Testis (tissue), 3 donors: ENCODE data around the gene HNRNPA2B1. TPM values are rescaled to one million over a fixed set of nuclear protein-coding genes. Genes with fewer than 3 reads are reported as not detected.
"Not testable (repeated sequence)": the region's sequence is repeated elsewhere in the genome, so short reads cannot be mapped to it uniquely, and the experiment has no call there.

Experiments used
- DNase-seq: peaks from one replicate; pipeline ENCODE4 v3.0.0-alpha.2; 2019
- H3K27ac ChIP-seq, 2 donors: fragments of 200-600 bp; sonication (generic); one replicate each; pipeline ENCODE4 v1.5.1; 2019
- H3K27me3 ChIP-seq: fragments of 200-600 bp; sonication (generic); one replicate; pipeline ENCODE4 v1.5.1; 2019
- H3K36me3 ChIP-seq: fragments of 200-600 bp; sonication (generic); one replicate; pipeline ENCODE4 v1.5.1; 2017; ENCODE audit warnings: low read depth; ENCODE audit errors: missing control alignments
- H3K4me1 ChIP-seq: fragments of 200-600 bp; sonication (generic); one replicate; pipeline ENCODE4 v1.5.1; 2019
- H3K4me3 ChIP-seq, 2 donors: fragments of 200-600 bp; sonication (generic); one replicate each; pipeline ENCODE4 v1.5.1; 2017 to 2019
- H3K9me3 ChIP-seq: fragments of 200-600 bp; sonication (generic); one replicate; pipeline ENCODE4 v1.5.1; 2017
- POLR2A ChIP-seq: fragments of 450-650 bp; IDR thresholded peaks from one replicate; pipeline ENCODE4 v1.6.1; 2017; ENCODE audit warnings: antibody characterized with exemption, mild to moderate bottlenecking, moderate library complexity
- WGBS, 2 donors: methylation state at CpG; one replicate each; pipeline ENCODE4 v1.1.5; 2018; 5-methylcytosine and 5-hydroxymethylcytosine counted together
- intact Hi-C: fragments of 100-400 bp; cut with DNase I; formaldehyde crosslinking; loops from one replicate; pipeline ENCODE4 v1.15.1; 2023; ENCODE audit warnings: low total_unique reads
- polyA plus RNA-seq: library from polyadenylated mRNA; stranded (reverse); fragments of 350-450 nt; fragmentation: Illumina TruSeq; extraction: RNeasy Lipid Tissue Mini Kit (QIAGEN cat#74804); gene quantifications from one replicate; pipeline ENCODE4 v1.2.3, GENCODE V29; 2014; ENCODE audit warnings: low read depth, low replicate concordance; ENCODE audit not compliant: insufficient read depth
- total RNA-seq, 2 donors: library from RNA; depleted of rRNA; stranded (reverse); fragments of >200 nt; gene quantifications; one replicate each; pipeline ENCODE4 v1.2.3, GENCODE V29; 2016
- TF ChIP-seq, protein P1 (sequence below), 3 experiments: fragments of 450-650 bp in 2 of 3; fragments of 200-600 bp in 1 of 3; sonication (generic) in 1 of 3; IDR thresholded peaks; one replicate each; pipeline ENCODE4 v1.5.1; 2016 to 2019; ENCODE audit warnings: antibody characterized with exemption in 3 of 3, mild to moderate bottlenecking in 2 of 3, moderate library complexity in 1 of 3

Gene HNRNPA2B1
- total and polyA plus RNA-seq, 3 donors from 2014 or later = 343 to 659 (median 372) TPM

DNA sequence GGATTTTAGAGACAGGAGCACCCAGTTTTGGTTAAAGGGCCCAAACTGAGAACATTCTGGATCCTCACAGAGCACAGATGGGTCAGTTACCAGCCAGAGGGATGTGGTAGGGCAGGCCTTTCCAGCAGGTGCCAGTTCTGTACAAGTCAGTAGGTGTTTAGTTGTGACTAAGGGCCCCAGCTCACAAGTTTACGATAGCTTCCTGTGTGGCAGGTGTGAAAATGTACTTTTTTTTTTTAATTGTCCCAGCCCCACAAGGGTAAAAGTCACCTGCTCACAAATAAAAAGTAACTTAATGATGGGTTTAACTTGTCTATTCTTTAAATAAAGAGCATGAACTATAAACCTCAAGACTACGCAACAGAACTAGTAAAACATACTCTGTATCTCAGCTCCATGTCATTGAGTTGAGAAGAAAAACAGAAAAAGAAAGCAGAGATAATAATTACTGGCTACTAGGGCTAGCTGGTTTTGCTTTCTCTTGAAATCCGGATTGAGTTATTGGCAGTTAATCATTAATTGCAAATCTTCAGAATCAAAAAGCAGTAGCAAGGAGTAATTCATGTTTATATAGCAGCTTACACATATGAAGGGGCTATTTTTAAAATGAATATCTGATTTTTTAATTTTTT, 33.1 kb downstream of the HNRNPA2B1 start:
- intact Hi-C loops = no loop called here
- H3K36me3 ChIP-seq = no peaks in the 10 kb centered on the region
- H3K27me3 ChIP-seq = no peaks in the 10 kb centered on the region
- no peak for DNase-seq
- TF ChIP-seq, protein P1, sequence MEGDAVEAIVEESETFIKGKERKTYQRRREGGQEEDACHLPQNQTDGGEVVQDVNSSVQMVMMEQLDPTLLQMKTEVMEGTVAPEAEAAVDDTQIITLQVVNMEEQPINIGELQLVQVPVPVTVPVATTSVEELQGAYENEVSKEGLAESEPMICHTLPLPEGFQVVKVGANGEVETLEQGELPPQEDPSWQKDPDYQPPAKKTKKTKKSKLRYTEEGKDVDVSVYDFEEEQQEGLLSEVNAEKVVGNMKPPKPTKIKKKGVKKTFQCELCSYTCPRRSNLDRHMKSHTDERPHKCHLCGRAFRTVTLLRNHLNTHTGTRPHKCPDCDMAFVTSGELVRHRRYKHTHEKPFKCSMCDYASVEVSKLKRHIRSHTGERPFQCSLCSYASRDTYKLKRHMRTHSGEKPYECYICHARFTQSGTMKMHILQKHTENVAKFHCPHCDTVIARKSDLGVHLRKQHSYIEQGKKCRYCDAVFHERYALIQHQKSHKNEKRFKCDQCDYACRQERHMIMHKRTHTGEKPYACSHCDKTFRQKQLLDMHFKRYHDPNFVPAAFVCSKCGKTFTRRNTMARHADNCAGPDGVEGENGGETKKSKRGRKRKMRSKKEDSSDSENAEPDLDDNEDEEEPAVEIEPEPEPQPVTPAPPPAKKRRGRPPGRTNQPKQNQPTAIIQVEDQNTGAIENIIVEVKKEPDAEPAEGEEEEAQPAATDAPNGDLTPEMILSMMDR (IDR thresholded peaks at IDR 0.05) = no peak
- no peak for TF ChIP-seq POLR2A
- no peak overlapping the region for H3K27ac ChIP-seq
- no peaks in the 10 kb centered on the region for H3K4me1 ChIP-seq
- no peaks in the 10 kb centered on the region for H3K9me3 ChIP-seq
- no peak overlapping the region for H3K4me3 ChIP-seq
- 93 to 97% methylated on average over 3 of the region's 3 CpGs for WGBS, 2 donors

DNA sequence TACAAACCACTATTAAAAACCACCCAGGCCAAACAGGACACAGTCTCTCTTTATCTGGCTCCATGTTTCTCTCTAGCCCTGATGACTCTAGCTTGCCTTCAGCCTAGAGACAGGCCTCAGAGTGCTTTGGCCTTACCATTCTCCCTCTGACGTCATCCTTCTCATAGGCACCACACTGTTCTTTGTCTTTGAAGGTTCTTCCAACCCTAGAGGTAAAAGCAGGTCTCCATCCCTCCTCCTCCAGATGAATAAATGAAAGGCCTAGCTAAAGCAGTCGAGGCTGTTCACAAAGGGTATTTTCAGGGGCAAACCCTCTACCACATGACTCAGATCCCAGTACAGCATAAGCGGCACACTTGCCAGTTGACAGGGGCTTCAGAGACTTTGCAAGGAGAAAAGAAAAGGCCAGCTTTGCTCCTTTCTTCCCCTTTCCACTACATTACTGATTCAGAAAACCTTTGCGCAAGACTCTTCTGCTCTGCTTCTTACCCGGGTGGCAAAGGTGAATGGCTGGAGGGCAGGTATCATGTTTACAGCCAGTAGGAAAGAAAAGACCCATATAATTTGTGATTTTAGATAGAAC, 33.8 kb downstream of the HNRNPA2B1 start:
- H3K27me3 ChIP-seq = no peaks in the 10 kb centered on the region
- H3K27ac ChIP-seq = no peak overlapping the region
- TF ChIP-seq, protein P1 (IDR thresholded peaks at IDR 0.05) = no peak
- no peak for TF ChIP-seq POLR2A
- H3K4me3 ChIP-seq = no peak overlapping the region
- intact Hi-C loops = no loop called here
- no peaks in the 10 kb centered on the region for H3K36me3 ChIP-seq
- DNase-seq = no peak
- H3K4me1 ChIP-seq = no peaks in the 10 kb centered on the region
- no peaks in the 10 kb centered on the region for H3K9me3 ChIP-seq
- 80 to 84% methylated on average over 5 of the region's 5 CpGs for WGBS, 2 donors

DNA sequence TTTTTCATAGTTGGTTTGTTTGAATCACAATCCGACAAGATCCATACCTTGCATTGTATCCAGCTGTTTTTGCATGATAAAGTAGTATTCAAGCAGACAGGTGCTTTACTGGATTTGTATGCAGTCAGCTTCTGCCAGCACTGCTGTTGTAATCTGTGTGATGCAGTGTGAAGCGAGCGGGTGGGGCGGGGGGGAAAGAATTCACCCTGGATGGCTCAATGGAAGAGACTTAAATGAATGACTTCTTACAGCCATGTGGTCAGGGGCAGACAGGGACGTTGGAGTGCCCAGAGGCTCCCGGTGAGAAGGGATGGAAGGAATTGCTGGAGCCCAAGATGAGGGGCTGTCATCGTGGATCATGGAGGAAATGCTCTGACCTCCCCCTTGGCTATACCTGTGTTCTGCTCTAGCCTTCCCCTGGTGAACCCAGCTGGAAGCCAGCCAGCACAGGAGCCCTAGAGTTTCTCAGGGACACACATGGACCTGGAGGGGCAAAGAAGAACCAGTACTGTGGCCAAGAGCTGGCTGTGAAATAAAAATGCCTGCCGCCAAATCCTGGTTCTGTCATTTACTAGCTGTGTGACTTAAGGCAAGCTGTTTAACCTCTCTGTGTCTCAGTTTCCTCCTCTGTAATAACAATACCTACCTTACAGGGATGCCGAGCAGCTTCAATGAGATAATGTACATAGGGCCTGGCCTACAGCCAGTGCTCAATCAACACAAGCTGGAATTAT, 34.4 kb downstream of the HNRNPA2B1 start:
- no peaks in the 10 kb centered on the region for H3K4me1 ChIP-seq
- no peak for DNase-seq
- intact Hi-C loops = no loop called here
- H3K9me3 ChIP-seq = no peaks in the 10 kb centered on the region
- TF ChIP-seq, protein P1 (IDR thresholded peaks at IDR 0.05) = no peak
- no peak for TF ChIP-seq POLR2A
- H3K27me3 ChIP-seq = no peaks in the 10 kb centered on the region
- no peak overlapping the region for H3K27ac ChIP-seq
- 77% methylated on average over 9 of the region's 9 CpGs for WGBS, 2 donors
- no peak overlapping the region for H3K4me3 ChIP-seq
- no peaks in the 10 kb centered on the region for H3K36me3 ChIP-seq

DNA sequence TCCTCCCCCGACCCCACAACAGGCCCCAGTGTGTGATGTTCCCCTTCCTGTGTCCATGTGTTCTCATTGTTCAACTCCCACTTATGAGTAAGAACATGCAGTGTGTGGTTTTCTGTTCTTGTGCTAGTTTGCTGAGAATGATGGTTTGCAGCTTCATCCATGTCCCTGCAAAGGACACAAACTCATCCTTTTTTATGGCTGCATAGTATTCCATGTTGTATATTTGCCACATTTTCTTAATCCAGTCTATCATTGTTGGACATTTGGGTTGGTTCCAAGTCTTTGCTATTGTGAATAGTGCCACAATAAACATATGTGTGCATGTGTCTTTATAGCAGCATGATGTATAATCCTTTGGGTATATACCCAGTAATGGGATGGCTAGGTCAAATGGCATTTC, 36.7 kb downstream of the HNRNPA2B1 start:
- H3K27ac ChIP-seq, intact Hi-C loops: not testable (repeated sequence)
- 73 to 96% methylated on average over 1 of the region's 1 CpG for WGBS, 2 donors

DNA sequence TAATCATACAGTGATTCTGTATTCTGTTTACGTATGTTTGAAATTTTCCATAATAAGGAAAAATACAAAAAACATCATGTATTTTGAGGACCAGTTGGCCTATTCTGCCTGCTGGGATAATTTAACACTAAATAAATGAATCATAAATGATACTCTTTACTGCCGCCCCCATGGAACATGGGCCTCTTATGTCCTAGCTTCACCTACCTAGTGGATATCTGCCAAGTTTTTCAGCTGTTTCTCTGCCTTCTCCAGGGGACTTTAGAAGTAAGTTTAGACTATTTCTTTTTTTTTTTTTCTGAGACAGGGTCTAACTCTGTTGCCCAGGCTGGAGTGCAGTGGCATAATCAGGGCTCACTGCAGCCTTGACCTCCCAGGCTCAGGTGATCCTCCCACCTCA, 38.1 kb downstream of the HNRNPA2B1 start:
- WGBS, 2 donors = 73 to 75% methylated on average over 2 of the region's 2 CpGs
- Histone ChIP-seq H3K36me3 (no peaks in the 10 kb centered on the region), H3K27me3 (no peaks in the 10 kb centered on the region), H3K4me1 (no peaks in the 10 kb centered on the region), H3K4me3 (no peak overlapping the region), H3K27ac (no peak overlapping the region), H3K9me3 (no peaks in the 10 kb centered on the region)
- intact Hi-C loops = no loop called here
- DNase-seq = no peak
- TF ChIP-seq, protein P1 (IDR thresholded peaks at IDR 0.05) = no peak
- TF ChIP-seq POLR2A = no peak

More for the DNA sequence above, 36.7 kb downstream of the HNRNPA2B1 start:
- H3K4me3 ChIP-seq, H3K27me3 ChIP-seq, H3K36me3 ChIP-seq, H3K4me1 ChIP-seq, DNase-seq, H3K9me3 ChIP-seq: not testable (repeated sequence)
